ENCODE results near the gene LYPLA2.

The LYPLA2 gene

DNA sequence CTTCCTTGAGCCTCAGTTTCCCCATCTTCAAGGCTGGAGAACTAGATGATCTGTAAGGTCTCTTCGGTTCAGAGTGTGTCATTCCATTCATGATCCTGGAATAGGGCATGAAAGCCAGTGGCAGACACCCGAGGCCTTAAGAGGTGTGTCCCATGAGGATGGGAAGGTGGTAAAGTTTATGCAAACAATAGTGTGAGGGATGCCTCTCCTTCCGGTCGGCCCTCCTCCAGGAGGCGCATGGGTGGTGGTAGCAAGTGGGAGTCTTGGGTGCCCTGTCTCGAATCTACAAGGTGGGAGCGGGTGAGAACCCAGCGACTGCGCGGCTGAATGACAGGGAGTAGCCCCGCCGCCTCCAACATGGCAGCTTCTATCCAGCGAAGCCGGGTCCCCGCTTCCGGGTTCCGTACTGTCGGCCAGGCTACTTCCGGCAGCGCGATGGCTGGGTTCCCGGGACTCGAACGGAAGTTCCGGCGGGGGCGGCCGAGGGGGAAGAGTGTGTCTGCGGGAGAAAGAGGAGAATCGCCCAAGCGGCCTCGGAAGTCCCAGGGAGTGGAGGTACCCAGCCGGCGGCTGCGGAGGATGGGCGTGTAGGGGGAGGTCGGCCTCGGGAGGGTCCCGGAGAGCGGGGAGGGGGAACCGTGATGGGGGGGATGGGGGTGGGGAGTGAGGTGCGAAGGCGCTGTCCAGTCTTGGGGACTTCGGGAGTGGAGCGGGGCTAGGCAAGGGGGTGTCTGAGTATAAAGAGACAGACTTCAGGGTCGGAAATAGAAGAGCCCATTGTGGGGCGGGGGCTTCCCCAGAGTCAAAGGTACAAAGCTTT is at the start of gene LYPLA2:
Gene LYPLA2, plus strand, starts transcription at position 450 of the 820 bp plus-strand sequence. CDS start 1,538 bp downstream, outside the sequence.
- peak; percentile 92 to 93 for DNase-seq

DNA sequence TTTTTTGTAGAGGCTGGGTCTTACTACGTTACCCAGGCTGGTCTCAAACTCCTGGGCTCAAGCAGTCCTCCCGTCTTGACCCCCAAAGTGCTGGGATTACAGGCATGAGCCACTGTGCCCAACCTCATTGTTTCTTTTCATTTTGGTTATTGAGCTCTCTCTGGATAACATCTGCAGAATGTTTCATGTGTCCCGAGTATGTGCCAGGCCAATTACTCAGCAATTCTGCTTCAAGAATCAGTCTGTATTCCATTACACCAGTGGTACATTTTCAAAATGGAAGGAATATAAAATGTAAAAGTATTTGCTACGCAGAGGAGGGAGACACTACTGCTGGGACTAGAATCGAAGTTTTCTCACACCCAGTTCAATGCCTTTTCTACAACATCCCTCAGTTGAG is 49.3 kb upstream of the LYPLA2 start:
- no peak for DNase-seq

GRCh38 chr1:23742670-23743286 is 48.2 kb upstream of the LYPLA2 start:
- peak; percentile 42 to 45 for DNase-seq

- DNase-seq, result peak; percentile 76 to 79
Measured at GRCh38 chr1:23743287-23744152, 47.4 kb upstream of the LYPLA2 start, which contains the start of gene ELOA. Gene ELOA, plus strand, starts transcription at chr1:23743471. Its CDS starts 33 bp downstream, at chr1:23743504.

GRCh38 chr1:23745515-23745914 is 45.4 kb upstream of the LYPLA2 start:
- DNase-seq, result no peak

GRCh38 chr1:23748016-23748415 is 42.9 kb upstream of the LYPLA2 start:
- DNase-seq, result no peak

DNA sequence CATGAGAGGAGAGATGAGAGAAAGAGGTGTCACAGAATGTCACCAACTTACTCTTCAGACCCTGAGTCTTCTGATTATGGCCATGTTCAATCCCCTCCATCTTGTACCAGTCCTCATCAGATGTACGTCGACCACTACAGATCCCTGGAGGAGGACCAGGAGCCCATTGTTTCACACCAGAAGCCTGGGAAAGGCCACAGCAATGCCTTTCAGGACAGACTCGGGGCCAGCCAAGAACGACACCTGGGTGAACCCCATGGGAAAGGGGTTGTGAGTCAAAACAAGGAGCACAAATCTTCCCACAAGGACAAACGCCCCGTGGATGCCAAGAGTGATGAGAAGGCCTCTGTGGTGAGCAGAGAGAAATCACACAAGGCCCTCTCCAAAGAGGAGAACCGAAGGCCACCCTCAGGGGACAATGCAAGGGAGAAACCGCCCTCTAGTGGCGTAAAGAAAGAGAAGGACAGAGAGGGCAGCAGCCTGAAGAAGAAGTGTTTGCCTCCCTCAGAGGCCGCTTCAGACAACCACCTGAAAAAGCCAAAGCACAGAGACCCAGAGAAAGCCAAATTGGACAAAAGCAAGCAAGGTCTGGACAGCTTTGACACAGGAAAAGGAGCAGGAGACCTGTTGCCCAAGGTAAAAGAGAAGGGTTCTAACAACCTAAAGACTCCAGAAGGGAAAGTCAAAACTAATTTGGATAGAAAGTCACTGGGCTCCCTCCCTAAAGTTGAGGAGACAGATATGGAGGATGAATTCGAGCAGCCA is 39.7 kb upstream of the LYPLA2 start:
- DNase-seq, result peak; percentile 26 to 40

- no peak for DNase-seq
Measured at GRCh38 chr1:23751815-23752200, 39.1 kb upstream of the LYPLA2 start.

- DNase-seq, result no peak
Measured at GRCh38 chr1:23752909-23753308, 38.0 kb upstream of the LYPLA2 start.

DNA sequence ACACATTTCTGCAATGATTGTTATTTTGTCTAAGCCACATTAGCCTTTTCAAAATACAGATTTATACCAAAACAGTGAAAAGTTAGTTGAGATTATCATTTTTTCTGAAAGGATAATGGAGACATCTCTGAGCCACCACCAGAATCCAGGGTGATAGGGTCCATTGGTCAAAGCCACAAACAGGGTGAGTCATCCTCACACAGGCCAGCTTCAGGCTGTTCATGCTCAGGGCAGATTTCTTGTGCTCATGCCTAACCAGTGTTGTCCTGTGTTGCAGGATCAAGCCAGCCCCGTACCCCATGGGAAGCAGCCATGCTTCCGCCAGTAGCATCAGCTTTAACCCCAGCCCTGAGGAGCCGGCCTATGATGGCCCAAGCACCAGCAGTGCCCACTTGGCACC is 34.3 kb upstream of the LYPLA2 start:
- no peak for DNase-seq

GRCh38 chr1:23757812-23758211 is 33.1 kb upstream of the LYPLA2 start:
- no peak for DNase-seq

GRCh38 chr1:23759277-23759676 is 31.7 kb upstream of the LYPLA2 start:
- DNase-seq, result no peak

DNA sequence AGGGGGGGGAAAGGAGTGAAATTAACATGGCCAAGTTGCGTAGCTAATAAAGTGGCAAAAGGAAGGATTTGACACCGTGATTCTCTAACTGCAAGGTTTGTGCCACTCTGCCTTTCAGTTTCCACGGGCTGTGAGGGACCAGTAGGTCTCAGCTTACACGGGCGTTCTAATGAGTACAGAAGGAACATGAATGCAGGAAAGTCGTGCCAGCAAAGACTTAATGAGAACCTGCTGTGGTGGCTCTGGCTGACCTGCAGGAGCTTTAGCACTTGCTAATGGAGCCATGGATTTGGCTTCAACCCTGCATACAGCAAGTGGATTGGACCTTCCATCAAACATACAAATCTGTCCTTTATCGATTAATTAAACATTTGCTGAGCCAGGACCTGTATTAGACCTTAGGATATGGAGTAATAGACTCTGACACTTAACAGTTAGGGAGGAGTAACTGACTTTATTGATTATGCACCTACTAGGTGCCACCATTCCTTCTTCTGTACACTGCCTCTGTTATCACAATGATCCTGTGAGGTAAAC is 27.8 kb upstream of the LYPLA2 start:
- no peak for DNase-seq

GRCh38 chr1:23768733-23769132 is 22.2 kb upstream of the LYPLA2 start:
- no peak for DNase-seq

DNA sequence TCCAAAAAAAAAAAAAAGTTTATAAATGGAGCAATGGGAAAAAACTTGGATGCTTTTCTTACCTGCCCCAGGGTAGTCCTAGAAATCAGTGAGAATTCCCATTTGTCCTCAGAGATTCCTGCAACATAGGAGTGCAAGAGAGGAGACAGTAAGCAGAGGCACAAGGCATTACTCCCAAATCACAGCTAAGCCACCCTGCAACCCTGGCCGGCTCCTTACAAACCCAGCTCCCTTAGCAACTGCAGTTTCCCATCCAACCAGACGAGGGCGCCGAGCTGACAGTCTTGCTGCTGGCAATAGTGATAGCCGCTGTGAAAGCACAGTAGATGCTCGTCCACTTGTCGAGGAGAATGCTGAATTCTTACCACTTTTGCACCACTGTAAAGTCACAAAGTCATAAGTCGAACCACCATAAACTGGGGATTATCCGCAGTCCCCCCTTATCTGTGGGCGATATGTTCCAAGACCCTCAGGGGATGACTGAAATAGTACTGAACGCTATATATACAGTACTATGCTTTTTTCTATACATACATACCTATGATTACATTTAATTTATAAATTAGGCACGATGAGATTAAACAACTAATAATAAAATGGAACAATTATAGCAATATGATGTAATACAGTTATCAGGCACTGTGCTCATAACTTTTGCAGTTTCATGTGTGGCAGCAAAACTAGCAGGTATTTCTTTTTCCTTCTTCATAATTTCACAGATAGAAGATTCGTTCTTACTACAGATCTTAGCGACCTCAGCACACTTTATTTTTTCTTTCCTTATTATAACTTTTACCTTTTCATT is 18.7 kb upstream of the LYPLA2 start:
- peak; percentile 94 for DNase-seq

DNA sequence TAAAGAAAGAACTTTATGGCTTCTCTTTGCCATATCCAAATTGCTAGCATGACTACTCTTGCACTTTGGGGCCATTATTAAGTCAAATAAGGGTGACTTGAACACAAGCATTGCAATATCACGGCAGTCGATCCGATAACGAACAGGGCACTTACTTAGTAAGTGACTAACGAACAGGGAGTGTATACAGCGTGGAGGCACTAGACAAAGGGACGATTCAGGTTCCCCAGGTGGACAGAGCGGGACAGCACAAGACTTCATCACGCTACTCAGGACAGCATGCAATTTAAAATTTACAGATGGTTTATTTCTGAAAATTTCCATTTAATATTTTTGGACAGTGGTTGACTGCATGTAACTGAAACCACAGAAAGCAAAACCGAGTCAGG is 18.1 kb upstream of the LYPLA2 start:
- DNase-seq, result no peak

DNA sequence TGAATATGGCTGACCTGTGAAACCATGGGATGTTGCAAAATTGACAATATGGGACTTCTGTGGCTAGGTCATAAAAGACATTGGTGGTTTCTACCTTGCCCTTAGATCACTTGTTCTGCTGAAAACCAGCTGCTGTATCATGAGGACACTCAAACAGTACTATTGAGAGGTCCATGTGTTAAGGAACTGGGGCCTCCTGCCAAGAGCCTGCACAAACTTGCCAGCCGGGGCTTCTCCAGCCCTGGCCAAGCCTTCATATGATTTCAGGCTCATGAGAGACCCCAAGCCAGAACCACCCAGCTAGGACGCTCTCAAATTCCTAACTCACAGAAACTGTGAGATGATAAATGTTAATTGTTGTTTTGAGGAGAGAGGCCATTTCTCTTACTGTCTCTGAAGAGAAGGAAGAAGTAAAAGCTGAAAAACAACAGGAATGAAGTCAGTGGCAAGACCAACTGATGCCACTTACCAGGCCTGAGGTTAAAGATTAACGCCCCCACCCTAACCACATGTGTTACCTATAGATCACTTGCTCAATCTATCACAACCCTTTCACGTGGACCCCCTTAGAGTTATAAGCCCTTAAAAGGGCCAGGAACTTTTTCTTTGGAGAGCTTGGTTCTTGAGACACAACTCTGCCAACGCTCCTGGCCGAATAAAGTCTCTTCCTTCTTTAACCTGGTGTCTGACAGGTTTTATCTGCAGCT is 16.6 kb upstream of the LYPLA2 start:
- DNase-seq, result no peak

- DNase-seq, result no peak
Measured at GRCh38 chr1:23776217-23776616, 14.7 kb upstream of the LYPLA2 start.

GRCh38 chr1:23777979-23778814 is 12.7 kb upstream of the LYPLA2 start, which contains the start of gene PITHD1:
Gene PITHD1, plus strand, starts transcription at chr1:23778418. Its CDS starts 98 bp downstream, at chr1:23778516.
- peak; percentile 72 to 78 for DNase-seq

Data from activated CD4-positive, alpha-beta T cell treated with anti-CD3 and anti-CD28 coated beads, Interleukin-2, amount 50 U/mL, for 48 hours (primary cell).